Kidney (tissue), 14 donors: ENCODE measurements around the gene TCF7L1. TPM values are rescaled to one million over a fixed set of nuclear protein-coding genes. Genes with fewer than 3 reads are reported as not detected.

Experiments
- DNase-seq, 5 donors: peaks; one replicate each; pipeline ENCODE4 v3.0.0-alpha.2; 2013 to 2020
- FAIRE-seq: peaks from 2 replicates; lab custom pipeline; 2012; peaks lifted over from hg19 to GRCh38; lab: Jason Lieb, UNC
- H3K27ac ChIP-seq, 2 donors: one replicate each; pipeline ENCODE4 v1.7.0; 2013; ENCODE audit warnings: low read depth in 2 of 2, low read length in 2 of 2, inconsistent platforms in 1 of 2
- H3K27me3 ChIP-seq: one replicate; pipeline ENCODE4 v1.7.1; 2013; ENCODE audit warnings: low read length, inconsistent platforms; ENCODE audit not compliant: control insufficient read depth, insufficient read depth
- H3K36me3 ChIP-seq, 3 donors: one replicate each; pipeline versions ENCODE4 v1.7.0 to v1.7.1; 2013; ENCODE audit warnings: low read length in 3 of 3, control low read depth in 1 of 3, inconsistent platforms in 1 of 3; ENCODE audit not compliant: insufficient read depth in 3 of 3, control insufficient read depth in 2 of 3
- H3K4me1 ChIP-seq, 3 donors: one replicate each; pipeline versions ENCODE4 v1.7.0 to v1.7.1; 2013; ENCODE audit warnings: low read length in 3 of 3, inconsistent platforms in 1 of 3, low read depth in 1 of 3; ENCODE audit not compliant: control insufficient read depth in 2 of 3, insufficient read depth in 2 of 3
- H3K4me3 ChIP-seq, 3 donors: one replicate each; pipeline versions ENCODE4 v1.7.0 to v1.8.1; 2013; ENCODE audit warnings: low read length in 3 of 3, control low read depth in 1 of 3, inconsistent platforms in 1 of 3
- H3K9ac ChIP-seq, 3 donors: one replicate each; pipeline versions ENCODE4 v1.7.0 to v1.7.1; 2013; ENCODE audit warnings: low read length in 3 of 3, control low read depth in 1 of 3, inconsistent platforms in 1 of 3
- H3K9me3 ChIP-seq, 3 donors: one replicate each; pipeline versions ENCODE4 v1.7.0 to v1.7.1; 2013; ENCODE audit warnings: low read length in 3 of 3, control low read depth in 1 of 3, inconsistent platforms in 1 of 3; ENCODE audit not compliant: control insufficient read depth in 2 of 3, insufficient read depth in 1 of 3
- intact Hi-C: fragments of 100-400 bp; cut with DNase I; formaldehyde crosslinking; loops from one replicate; pipeline ENCODE4 v1.11.1; 2022
- polyA plus RNA-seq: library from polyadenylated mRNA; stranded (reverse); fragments of 350-450 nt; fragmentation: Illumina TruSeq; extraction: RNeasy Lipid Tissue Mini Kit (QIAGEN cat#74804); gene quantifications from one replicate; pipeline ENCODE4 v1.2.3, GENCODE V29; 2014; ENCODE audit warnings: low read depth, low replicate concordance; ENCODE audit not compliant: insufficient read depth
- total RNA-seq: library from RNA; stranded (reverse); fragmentation: NEBNext Ultra II Directional; extraction: Animal tissue kit (Norgen Biotek cat#: 25700); gene quantifications from one replicate; pipeline ENCODE4 v1.2.1, GENCODE V29; 2021
- TF ChIP-seq, protein P1 (sequence below): IDR thresholded peaks from 3 replicates; pipeline ENCODE4 v1.5.1; 2012; ENCODE audit warnings: mild to moderate bottlenecking, moderate library complexity, borderline replicate concordance; ENCODE audit not compliant: insufficient read depth; ENCODE audit errors: extremely low read depth
- donor health status: control.
- donor health status: control.
- donor health status: control.
- donor health status: control.
- donor health status: control.
- donor health status: DM: yes; HTN: yes; CAD: no.
- donor health status: Normal renal cell carcinoma (clear cell type).

TCF7L1 gene
- total and polyA plus RNA-seq, 2 donors from 2014 or later = 10.2 to 12.5 TPM

DNA sequence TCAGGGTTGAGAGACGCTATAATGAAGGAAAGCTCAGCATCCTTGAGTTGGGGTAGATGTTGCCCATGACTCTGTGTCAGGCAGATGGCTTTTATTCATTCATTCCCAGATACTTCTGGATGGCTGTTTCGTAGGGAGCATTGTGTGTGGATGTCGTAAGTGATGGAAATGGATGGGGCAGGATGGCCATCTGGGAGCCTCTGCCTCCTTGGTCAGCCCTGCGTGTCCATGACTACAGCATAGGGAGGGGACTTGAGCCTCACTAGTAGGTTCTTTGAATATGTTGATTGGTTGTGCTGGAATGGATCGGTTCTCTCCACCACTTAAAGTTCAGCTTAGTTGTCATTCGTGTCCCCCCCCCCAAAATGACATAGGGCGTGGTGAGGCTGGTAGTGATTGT is 149.7 kb downstream of the TCF7L1 start:
- H3K27me3 ChIP-seq = no peaks in the 10 kb centered on the region
- FAIRE-seq = no peak
- no peak overlapping the region for H3K27ac ChIP-seq
- intact Hi-C loops = loop anchor here (10.0 kb wide), 1 partner anchor 358 kb away; no protein-coding TSS in a partner anchor
- H3K9ac ChIP-seq = no peak overlapping the region
- TF ChIP-seq, protein P1, sequence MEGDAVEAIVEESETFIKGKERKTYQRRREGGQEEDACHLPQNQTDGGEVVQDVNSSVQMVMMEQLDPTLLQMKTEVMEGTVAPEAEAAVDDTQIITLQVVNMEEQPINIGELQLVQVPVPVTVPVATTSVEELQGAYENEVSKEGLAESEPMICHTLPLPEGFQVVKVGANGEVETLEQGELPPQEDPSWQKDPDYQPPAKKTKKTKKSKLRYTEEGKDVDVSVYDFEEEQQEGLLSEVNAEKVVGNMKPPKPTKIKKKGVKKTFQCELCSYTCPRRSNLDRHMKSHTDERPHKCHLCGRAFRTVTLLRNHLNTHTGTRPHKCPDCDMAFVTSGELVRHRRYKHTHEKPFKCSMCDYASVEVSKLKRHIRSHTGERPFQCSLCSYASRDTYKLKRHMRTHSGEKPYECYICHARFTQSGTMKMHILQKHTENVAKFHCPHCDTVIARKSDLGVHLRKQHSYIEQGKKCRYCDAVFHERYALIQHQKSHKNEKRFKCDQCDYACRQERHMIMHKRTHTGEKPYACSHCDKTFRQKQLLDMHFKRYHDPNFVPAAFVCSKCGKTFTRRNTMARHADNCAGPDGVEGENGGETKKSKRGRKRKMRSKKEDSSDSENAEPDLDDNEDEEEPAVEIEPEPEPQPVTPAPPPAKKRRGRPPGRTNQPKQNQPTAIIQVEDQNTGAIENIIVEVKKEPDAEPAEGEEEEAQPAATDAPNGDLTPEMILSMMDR = no peak
- no peaks in the 10 kb centered on the region for H3K9me3 ChIP-seq
- H3K36me3 ChIP-seq = no peaks in the 10 kb centered on the region
- H3K4me1 ChIP-seq = peaks cover 0 to 8% (median 5%) of the 10 kb centered on the region in 3 donors
- no peak for DNase-seq
- H3K4me3 ChIP-seq = no peak overlapping the region

DNA sequence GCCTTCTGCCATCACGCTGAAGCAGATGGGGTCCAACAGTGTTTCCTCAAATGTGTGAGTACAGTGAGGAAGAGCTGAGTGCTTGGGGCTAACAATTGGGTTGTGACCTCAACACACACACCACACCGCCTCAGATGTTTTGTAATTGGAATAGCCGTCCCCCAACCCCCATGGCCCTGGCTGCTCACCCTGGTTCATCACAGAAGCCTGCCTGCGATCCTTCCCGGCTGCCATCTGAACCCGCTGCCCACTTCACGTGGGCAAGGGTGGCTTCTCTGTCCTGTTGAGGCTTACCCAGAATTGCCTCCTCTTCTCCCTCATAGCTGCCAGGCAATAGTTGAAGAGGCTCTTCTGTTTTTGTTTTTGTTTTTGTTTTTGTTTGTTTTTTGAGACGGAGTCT is 150.4 kb downstream of the TCF7L1 start:
- DNase-seq (no peak), FAIRE-seq (no peak)
- TF ChIP-seq, protein P1 = no peak
- no peaks in the 10 kb centered on the region for H3K36me3 ChIP-seq
- H3K27me3 ChIP-seq = no peaks in the 10 kb centered on the region
- no peak overlapping the region for H3K4me3 ChIP-seq
- no peak overlapping the region for H3K27ac ChIP-seq
- H3K9ac ChIP-seq = no peak overlapping the region
- intact Hi-C loops = loop anchor here (10.0 kb wide), 1 partner anchor 359 kb away; no protein-coding TSS in a partner anchor
- H3K9me3 ChIP-seq = no peaks in the 10 kb centered on the region
- H3K4me1 ChIP-seq = peaks cover 0 to 5% (median 3%) of the 10 kb centered on the region in 3 donors

DNA sequence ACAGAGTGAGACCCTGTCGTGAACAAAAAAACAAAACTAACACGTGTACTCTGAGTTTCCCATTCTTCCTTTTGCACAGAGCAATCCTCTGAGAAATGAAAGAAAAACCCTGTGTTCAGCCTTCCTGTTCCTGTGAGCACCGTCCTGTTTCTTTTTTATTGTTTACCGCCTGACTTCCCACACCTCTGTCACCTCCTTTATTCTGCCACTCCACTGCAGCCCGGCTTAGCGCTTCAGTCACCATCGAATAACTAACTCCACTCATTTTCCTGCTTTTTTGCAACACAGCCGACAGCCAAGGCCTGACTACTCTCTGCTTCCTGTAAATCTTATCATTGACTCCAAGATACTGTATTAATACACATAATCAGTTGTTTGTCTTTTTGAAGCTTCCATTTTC is 153.7 kb downstream of the TCF7L1 start:
- FAIRE-seq (no peak), DNase-seq (peak in 3 of 5 donors; percentile 42 to 62 (median 52))
- H3K9ac ChIP-seq = no peak overlapping the region

More for the DNA sequence above, 153.7 kb downstream of the TCF7L1 start:
- Histone ChIP-seq H3K27ac (no peak overlapping the region), H3K9me3 (no peaks in the 10 kb centered on the region), H3K27me3 (no peaks in the 10 kb centered on the region), H3K4me3 (no peak overlapping the region), H3K36me3 (no peaks in the 10 kb centered on the region), H3K4me1 (peaks cover 0 to 2% (median 0%) of the 10 kb centered on the region in 3 donors)
- TF ChIP-seq, protein P1 = no peak
- intact Hi-C loops = loop anchor here (10.0 kb wide), 1 partner anchor 362 kb away; no protein-coding TSS in a partner anchor
